HPDE6-E6E7 (cell line): ENCODE data around the gene RALY.

Experiments
- DNase-seq: peaks from one replicate; pipeline ENCODE4 v3.0.0; 2011; ENCODE audit warnings: missing footprints; ENCODE audit errors: extremely low spot score

Gene RALY

GRCh38 chr20:33986560-33987216 lies 7.0 kb upstream of the RALY start:
- no peak for DNase-seq

- DNase-seq = no peak
Observed at GRCh38 chr20:33990075-33990474, 3.6 kb upstream of the RALY start.

GRCh38 chr20:33991502-33991901 lies 2.2 kb upstream of the RALY start:
- no peak for DNase-seq

- peak; percentile 71 for DNase-seq
Observed at GRCh38 chr20:33992145-33992922, 1.4 kb upstream of the RALY start.

- DNase-seq = peak; percentile 99
Observed at GRCh38 chr20:33992923-33993575, 662 bp upstream of the RALY start.

- peak; percentile 90 for DNase-seq
Observed at GRCh38 chr20:33994222-33994913, 657 bp downstream of the RALY start.

GRCh38 chr20:33995053-33995831 lies 1.5 kb downstream of the RALY start:
- DNase-seq = no peak

- no peak for DNase-seq
Observed at GRCh38 chr20:33999025-33999649, 5.4 kb downstream of the RALY start.

- no peak for DNase-seq
Observed at GRCh38 chr20:34001378-34001777, 7.7 kb downstream of the RALY start.

GRCh38 chr20:34004227-34004626 lies 10.5 kb downstream of the RALY start:
- no peak for DNase-seq

- DNase-seq = no peak
Observed at GRCh38 chr20:34004790-34005457, 11.2 kb downstream of the RALY start.

GRCh38 chr20:34006619-34007018 lies 12.9 kb downstream of the RALY start:
- no peak for DNase-seq

GRCh38 chr20:34008477-34008876 lies 14.8 kb downstream of the RALY start:
- no peak for DNase-seq

GRCh38 chr20:34010405-34010931 lies 16.8 kb downstream of the RALY start:
- no peak for DNase-seq

- DNase-seq = no peak
Observed at GRCh38 chr20:34011275-34011674, 17.6 kb downstream of the RALY start.

- DNase-seq = no peak
Observed at GRCh38 chr20:34012330-34012729, 18.6 kb downstream of the RALY start.

- DNase-seq = no peak
Observed at GRCh38 chr20:34012735-34013134, 19.0 kb downstream of the RALY start.

GRCh38 chr20:34013554-34013953 lies 19.8 kb downstream of the RALY start:
- DNase-seq = no peak

- DNase-seq = no peak
Observed at GRCh38 chr20:34014878-34015277, 21.2 kb downstream of the RALY start.
